Loucy (cell line): ENCODE results near the gene PANK4.
"Not testable (repeated sequence)": the region's sequence is repeated elsewhere in the genome, so short reads cannot be mapped to it uniquely, and the experiment has no call there.

Source experiments
- H2AFZ ChIP-seq: fragments of 200-600 bp; sonication (generic); 2 replicates; pipeline ENCODE4 v1.6.0; 2016; ENCODE audit warnings: antibody characterized with exemption, mild to moderate bottlenecking, low read length, moderate library complexity
- H3F3A ChIP-seq: fragments of 200-600 bp; 2 replicates; pipeline ENCODE4 v1.6.0; 2016; ENCODE audit warnings: antibody characterized with exemption, low read depth, mild to moderate bottlenecking
- H3K27me3 ChIP-seq: fragments of 200-600 bp; sonication (generic); 2 replicates; pipeline ENCODE4 v1.6.1; 2014; ENCODE audit warnings: low read length, mild to moderate bottlenecking; ENCODE audit not compliant: insufficient read depth, poor library complexity, severe bottlenecking
- H3K36me3 ChIP-seq: fragments of 200-600 bp; sonication (generic); 2 replicates; pipeline ENCODE4 v1.6.1; 2016; ENCODE audit warnings: low read length; ENCODE audit not compliant: insufficient read depth
- H3K4me1 ChIP-seq: fragments of 200-600 bp; sonication (generic); 2 replicates; pipeline ENCODE4 v1.5.1; 2014; ENCODE audit warnings: low read length, mild to moderate bottlenecking; ENCODE audit not compliant: insufficient read depth, poor library complexity, severe bottlenecking
- H3K4me2 ChIP-seq: fragments of 200-600 bp; sonication (generic); 2 replicates; pipeline ENCODE4 v1.6.0; 2014; ENCODE audit warnings: antibody characterized with exemption, low read length, low read depth, mild to moderate bottlenecking; ENCODE audit not compliant: poor library complexity, severe bottlenecking
- H3K4me3 ChIP-seq: fragments of 200-600 bp; sonication (generic); 2 replicates; pipeline ENCODE4 v1.5.1; 2014; ENCODE audit warnings: low read length, mild to moderate bottlenecking, mixed read lengths; ENCODE audit not compliant: poor library complexity, severe bottlenecking
- H3K79me2 ChIP-seq: fragments of 200-600 bp; sonication (generic); 2 replicates; pipeline ENCODE4 v1.6.1; 2014; ENCODE audit warnings: low read length; ENCODE audit not compliant: insufficient read depth
- H3K9ac ChIP-seq: fragments of 200-600 bp; sonication (generic); 2 replicates; pipeline ENCODE4 v1.6.0; 2014; ENCODE audit warnings: mild to moderate bottlenecking, low read depth, low read length, moderate library complexity; ENCODE audit not compliant: poor library complexity, severe bottlenecking
- H3K9me2 ChIP-seq: fragments of 200-600 bp; sonication (generic); replicated peaks from 2 replicates; pipeline ENCODE4 v1.6.1; 2016; ENCODE audit warnings: low read depth, low read length, mixed read lengths
- H3K9me3 ChIP-seq: fragments of 200-600 bp; sonication (generic); 2 replicates; pipeline ENCODE4 v1.6.1; 2014; ENCODE audit warnings: mild to moderate bottlenecking, antibody characterized with exemption, low read length, low read depth; ENCODE audit not compliant: insufficient read depth
- H4K20me1 ChIP-seq: fragments of 200-600 bp; sonication (generic); 2 replicates; pipeline ENCODE4 v1.6.0; 2014; ENCODE audit warnings: antibody characterized with exemption, low read length, mild to moderate bottlenecking; ENCODE audit not compliant: insufficient read depth, poor library complexity, severe bottlenecking
- CTCF ChIP-seq: fragments of 200-600 bp; sonication (generic); conservative IDR thresholded peaks from 2 replicates; pipeline ENCODE4 v1.5.1; 2014; ENCODE audit warnings: mild to moderate bottlenecking, antibody characterized with exemption, low read length
- EZH2phosphoT487 ChIP-seq: fragments of 200-600 bp; IDR thresholded peaks from 2 replicates; pipeline ENCODE4 v1.6.1; 2018; ENCODE audit warnings: antibody characterized with exemption, mild to moderate bottlenecking, moderate library complexity, borderline replicate concordance

Gene PANK4

GRCh38 chr1:2552189-2552588 lies 25.8 kb upstream of the PANK4 start:
- Histone ChIP-seq H3K36me3 (no peaks in the 10 kb centered on the region), H3K4me2 (no peak overlapping the region), H3K9me2 (no peaks in the 10 kb centered on the region), H3K79me2 (peaks cover 13% of the 10 kb centered on the region), H3F3A (no peaks in the 10 kb centered on the region), H3K4me3 (no peak overlapping the region), H3K9ac (no peak overlapping the region), H2AFZ (no peak overlapping the region), H3K9me3 (no peaks in the 10 kb centered on the region), H4K20me1 (peaks cover 2% of the 10 kb centered on the region), H3K4me1 (peaks cover 36% of the 10 kb centered on the region), H3K27me3 (no peaks in the 10 kb centered on the region)
- TF ChIP-seq CTCF (no peak), EZH2phosphoT487 (no peak)

GRCh38 chr1:2551544-2551943 lies 25.1 kb upstream of the PANK4 start:
- H3K4me2 ChIP-seq, H2AFZ ChIP-seq, H3K36me3 ChIP-seq, H3K9me2 ChIP-seq, H3K4me3 ChIP-seq, H4K20me1 ChIP-seq, H3K9ac ChIP-seq, H3K9me3 ChIP-seq, H3K79me2 ChIP-seq, H3K27me3 ChIP-seq, H3F3A ChIP-seq: not testable (repeated sequence)
- H3K4me1 ChIP-seq, result peaks cover 33% of the 10 kb centered on the region

GRCh38 chr1:2550309-2550861 lies 24.0 kb upstream of the PANK4 start:
- not testable (repeated sequence) for H3K4me3 ChIP-seq, H3K4me2 ChIP-seq, H3K27me3 ChIP-seq, H4K20me1 ChIP-seq, H3F3A ChIP-seq, H3K36me3 ChIP-seq, H3K79me2 ChIP-seq, H3K9me2 ChIP-seq, H3K9me3 ChIP-seq, H3K9ac ChIP-seq, H2AFZ ChIP-seq
- peaks cover 33% of the 10 kb centered on the region for H3K4me1 ChIP-seq

DNA sequence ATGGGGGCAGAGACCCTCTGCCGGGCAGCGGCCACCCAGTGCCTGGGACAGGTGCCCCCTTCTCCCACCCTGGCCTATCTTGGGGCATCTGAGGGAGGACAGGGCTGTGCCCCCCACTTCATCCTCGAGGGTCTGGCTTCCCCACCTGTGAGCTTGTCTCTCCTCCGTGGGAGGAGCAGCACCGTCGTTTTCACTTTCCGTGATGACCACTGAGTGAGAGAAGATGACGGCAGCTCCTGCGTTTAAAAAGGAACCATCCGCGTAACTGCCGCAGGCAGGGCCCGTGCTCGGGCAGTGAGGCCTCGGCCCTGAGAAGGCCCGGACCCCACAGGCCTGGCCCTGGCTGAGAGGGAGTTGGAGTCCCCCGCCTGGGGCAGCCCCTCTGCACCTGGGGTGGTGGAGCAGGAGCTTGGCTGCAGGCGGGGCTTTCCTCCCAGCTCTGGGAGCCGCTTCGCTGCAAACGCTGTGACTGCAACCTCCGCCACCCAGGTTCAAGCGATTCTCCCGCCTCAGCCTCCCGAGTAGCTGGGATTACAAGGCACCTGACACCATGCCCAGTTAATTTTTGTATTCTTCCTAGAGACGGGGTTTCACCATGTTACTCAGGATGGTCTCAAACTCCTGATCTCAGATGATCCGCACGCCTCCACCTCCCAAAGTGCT lies 23.1 kb upstream of the PANK4 start:
- not testable (repeated sequence) for H3F3A ChIP-seq, H2AFZ ChIP-seq, H3K36me3 ChIP-seq, H3K79me2 ChIP-seq, H3K9me2 ChIP-seq, H4K20me1 ChIP-seq, H3K9me3 ChIP-seq, H3K27me3 ChIP-seq
- Histone ChIP-seq H3K4me2 (peak overlapping the region; percentile 95), H3K4me3 (peak overlapping the region; percentile 79), H3K4me1 (peaks cover 24% of the 10 kb centered on the region), H3K9ac (peak overlapping the region; percentile 88)
